ENCODE data around the gene PSD2.

PSD2 gene

DNA sequence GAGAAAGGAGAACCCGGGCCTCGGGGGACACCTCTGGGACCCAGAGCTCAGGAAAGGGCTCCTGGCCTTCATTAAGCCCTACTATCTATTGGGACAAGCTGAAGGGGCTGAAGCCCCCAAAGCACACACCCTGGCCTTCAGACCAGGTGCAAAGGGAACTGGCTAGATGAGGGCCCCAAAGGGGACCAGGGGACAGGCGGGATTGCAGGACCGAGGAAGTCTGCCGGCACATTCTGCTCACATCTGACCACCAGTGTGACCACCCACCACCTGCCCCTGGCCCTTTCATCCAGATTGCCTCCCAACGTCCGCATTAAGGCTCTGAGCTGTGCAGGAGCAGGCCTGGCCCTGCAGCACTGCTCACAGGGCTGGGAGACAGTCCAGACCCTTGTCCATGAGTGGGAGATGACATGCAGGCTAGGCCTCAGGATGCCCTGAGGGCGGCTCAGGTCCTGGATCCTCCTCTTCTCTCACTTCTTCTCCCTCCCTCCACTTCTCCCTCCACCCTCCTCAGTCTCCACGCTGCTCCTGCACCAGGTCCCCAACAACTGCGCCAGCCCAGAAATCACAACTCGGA lies 19.2 kb downstream of the PSD2 start:
- Mint-ChIP-seq H3K4me3 (no peak overlapping the region), H3K27me3 (ENCODE audit: low read depth) (peaks cover 14% of the 10 kb centered on the region), H3K4me1 (no peaks in the 10 kb centered on the region), H3K27ac (no peak overlapping the region), H3K36me3 (ENCODE audit: low read depth) (no peaks in the 10 kb centered on the region), H3K9me3 (peaks cover 14% of the 10 kb centered on the region)
- TF ChIP-seq, protein P1, sequence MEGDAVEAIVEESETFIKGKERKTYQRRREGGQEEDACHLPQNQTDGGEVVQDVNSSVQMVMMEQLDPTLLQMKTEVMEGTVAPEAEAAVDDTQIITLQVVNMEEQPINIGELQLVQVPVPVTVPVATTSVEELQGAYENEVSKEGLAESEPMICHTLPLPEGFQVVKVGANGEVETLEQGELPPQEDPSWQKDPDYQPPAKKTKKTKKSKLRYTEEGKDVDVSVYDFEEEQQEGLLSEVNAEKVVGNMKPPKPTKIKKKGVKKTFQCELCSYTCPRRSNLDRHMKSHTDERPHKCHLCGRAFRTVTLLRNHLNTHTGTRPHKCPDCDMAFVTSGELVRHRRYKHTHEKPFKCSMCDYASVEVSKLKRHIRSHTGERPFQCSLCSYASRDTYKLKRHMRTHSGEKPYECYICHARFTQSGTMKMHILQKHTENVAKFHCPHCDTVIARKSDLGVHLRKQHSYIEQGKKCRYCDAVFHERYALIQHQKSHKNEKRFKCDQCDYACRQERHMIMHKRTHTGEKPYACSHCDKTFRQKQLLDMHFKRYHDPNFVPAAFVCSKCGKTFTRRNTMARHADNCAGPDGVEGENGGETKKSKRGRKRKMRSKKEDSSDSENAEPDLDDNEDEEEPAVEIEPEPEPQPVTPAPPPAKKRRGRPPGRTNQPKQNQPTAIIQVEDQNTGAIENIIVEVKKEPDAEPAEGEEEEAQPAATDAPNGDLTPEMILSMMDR (IDR thresholded peaks at IDR 0.05; ENCODE audit: unreplicated experiment in 3 of 3), result no peak

DNA sequence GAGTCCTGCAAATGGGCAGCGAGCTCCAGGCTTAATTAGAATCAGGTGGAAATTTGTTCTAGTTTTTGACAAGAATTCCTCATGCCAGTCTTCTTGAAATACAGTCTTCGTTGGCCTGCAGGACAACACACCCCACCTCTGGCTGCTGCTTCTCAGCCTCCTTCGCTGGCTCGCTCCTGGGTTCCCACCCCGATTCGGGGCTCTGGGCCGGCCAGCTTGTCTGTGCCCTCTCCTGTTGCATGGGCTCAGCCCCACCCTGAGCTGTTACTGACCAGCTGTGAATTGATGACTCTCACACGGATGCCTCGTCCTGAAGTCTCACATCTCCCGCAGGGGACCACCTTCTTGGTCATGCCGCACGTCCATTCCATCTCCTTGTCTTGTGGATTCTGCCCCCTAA lies 21.0 kb downstream of the PSD2 start:
- Mint-ChIP-seq H3K36me3 (ENCODE audit: low read depth) (no peaks in the 10 kb centered on the region), H3K4me3 (no peak overlapping the region), H3K9me3 (peaks cover 14% of the 10 kb centered on the region), H3K27ac (no peak overlapping the region), H3K4me1 (no peaks in the 10 kb centered on the region), H3K27me3 (ENCODE audit: low read depth) (peaks cover 28% of the 10 kb centered on the region)
- TF ChIP-seq, protein P1 (IDR thresholded peaks at IDR 0.05; ENCODE audit: unreplicated experiment in 3 of 3), result no peak

DNA sequence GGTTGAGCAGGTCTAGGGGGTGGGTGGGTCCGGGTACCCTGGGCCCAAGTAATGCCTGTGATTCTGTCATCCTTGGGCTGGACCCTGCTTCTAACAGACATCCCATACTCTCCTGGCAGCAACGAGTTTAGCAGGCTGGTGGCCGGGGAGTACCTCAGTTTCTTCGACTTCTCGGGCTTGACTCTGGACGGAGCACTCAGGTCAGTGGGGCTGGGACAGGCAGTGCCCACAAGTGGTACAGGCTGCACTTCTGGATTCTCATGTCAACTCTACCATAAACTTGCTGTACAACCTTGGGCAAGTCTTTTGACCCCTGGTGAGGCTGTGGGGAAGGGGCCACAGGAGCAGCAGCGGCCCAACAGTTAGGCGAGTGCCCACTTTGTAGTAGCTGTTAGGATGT lies 21.8 kb downstream of the PSD2 start:
- H3K9me3 Mint-ChIP-seq, result peaks cover 14% of the 10 kb centered on the region
- no peaks in the 10 kb centered on the region for H3K36me3 Mint-ChIP-seq (ENCODE audit: low read depth)
- no peaks in the 10 kb centered on the region for H3K4me1 Mint-ChIP-seq
- H3K27ac Mint-ChIP-seq, result no peak overlapping the region
- peaks cover 24% of the 10 kb centered on the region for H3K27me3 Mint-ChIP-seq (ENCODE audit: low read depth)
- H3K4me3 Mint-ChIP-seq, result no peak overlapping the region
- TF ChIP-seq, protein P1 (IDR thresholded peaks at IDR 0.05; ENCODE audit: unreplicated experiment in 3 of 3), result no peak

DNA sequence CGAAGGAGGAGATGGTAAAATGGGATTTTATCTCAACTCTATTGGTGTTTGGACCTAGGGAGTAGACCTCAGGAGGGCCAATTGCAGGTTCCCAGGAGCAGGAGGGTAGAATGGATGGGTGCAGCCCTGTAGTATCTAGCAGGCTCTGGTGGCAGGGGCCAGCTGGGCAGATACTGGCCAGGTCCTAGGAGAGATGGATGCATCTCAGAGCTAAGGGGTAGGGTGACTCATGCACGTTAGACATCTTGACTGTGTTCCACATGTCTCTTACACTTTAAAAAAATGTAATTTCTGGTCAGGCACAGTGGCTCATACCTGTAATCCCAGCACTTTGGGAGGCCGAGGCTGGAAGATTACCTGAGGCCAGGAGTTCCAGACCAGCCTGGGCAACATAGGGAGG lies 22.4 kb downstream of the PSD2 start:
- Mint-ChIP-seq H3K4me1 (no peaks in the 10 kb centered on the region), H3K27ac (no peak overlapping the region), H3K36me3 (ENCODE audit: low read depth) (no peaks in the 10 kb centered on the region), H3K27me3 (ENCODE audit: low read depth) (peaks cover 24% of the 10 kb centered on the region), H3K4me3 (no peak overlapping the region), H3K9me3 (peaks cover 14% of the 10 kb centered on the region)
- TF ChIP-seq, protein P1 (IDR thresholded peaks at IDR 0.05; ENCODE audit: unreplicated experiment in 3 of 3), result no peak

DNA sequence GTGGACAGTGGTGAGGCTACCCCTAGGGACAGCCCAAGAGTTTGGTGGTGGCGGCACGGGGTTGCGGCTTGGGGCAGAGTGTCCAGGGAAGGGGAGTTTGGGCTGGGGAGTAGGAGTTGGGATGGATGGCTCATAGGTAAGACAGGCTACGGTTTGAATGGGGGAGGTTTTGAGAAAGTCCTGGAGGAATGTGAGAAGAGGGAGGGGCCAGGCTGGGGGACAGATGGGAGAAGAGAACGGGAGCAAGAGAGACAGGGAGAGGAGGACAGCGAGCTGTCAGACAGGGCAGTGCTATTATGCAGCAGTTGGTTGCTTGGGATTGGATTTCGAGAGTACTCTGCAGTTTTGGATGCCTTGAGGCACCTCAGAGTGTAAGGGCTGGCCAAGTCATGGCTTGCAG lies 24.5 kb downstream of the PSD2 start:
- TF ChIP-seq, protein P1 (IDR thresholded peaks at IDR 0.05; ENCODE audit: unreplicated experiment in 3 of 3), result no peak
- Mint-ChIP-seq H3K36me3 (ENCODE audit: low read depth) (no peaks in the 10 kb centered on the region), H3K4me3 (no peak overlapping the region), H3K27me3 (ENCODE audit: low read depth) (peaks cover 21% of the 10 kb centered on the region), H3K27ac (no peak overlapping the region), H3K9me3 (peaks cover 14% of the 10 kb centered on the region), H3K4me1 (no peaks in the 10 kb centered on the region)

DNA sequence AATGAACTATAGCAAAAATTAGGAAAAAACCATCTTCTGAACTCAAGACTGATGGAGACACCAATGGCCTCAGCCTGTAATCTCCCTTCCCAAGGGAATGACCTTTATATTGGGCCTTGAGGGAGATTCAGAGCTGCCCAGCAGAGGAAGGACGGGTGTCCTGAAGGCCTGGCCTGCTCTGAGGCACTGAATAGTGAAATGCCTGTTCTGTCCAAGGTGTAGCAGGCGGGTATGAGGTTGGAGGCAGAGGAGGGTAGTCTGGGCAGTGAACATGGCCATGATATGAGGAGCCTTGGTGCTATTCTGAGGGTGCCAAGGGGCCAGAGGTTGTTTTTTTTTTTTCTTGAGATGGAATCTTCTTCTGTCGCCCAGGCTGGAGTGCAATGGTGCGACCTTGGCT lies 25.0 kb downstream of the PSD2 start:
- Mint-ChIP-seq H3K4me3 (no peak overlapping the region), H3K9me3 (peaks cover 14% of the 10 kb centered on the region), H3K27me3 (ENCODE audit: low read depth) (peaks cover 25% of the 10 kb centered on the region), H3K4me1 (no peaks in the 10 kb centered on the region), H3K27ac (no peak overlapping the region), H3K36me3 (ENCODE audit: low read depth) (no peaks in the 10 kb centered on the region)
- TF ChIP-seq, protein P1 (IDR thresholded peaks at IDR 0.05; ENCODE audit: unreplicated experiment in 3 of 3), result no peak
